ENCODE data around the gene TMBIM4. TPM values are rescaled to one million over a fixed set of nuclear protein-coding genes. Genes with fewer than 3 reads are reported as not detected.

Gene TMBIM4
- total RNA-seq, 2 donors from 2014 or later, result 127 to 131 TPM

DNA sequence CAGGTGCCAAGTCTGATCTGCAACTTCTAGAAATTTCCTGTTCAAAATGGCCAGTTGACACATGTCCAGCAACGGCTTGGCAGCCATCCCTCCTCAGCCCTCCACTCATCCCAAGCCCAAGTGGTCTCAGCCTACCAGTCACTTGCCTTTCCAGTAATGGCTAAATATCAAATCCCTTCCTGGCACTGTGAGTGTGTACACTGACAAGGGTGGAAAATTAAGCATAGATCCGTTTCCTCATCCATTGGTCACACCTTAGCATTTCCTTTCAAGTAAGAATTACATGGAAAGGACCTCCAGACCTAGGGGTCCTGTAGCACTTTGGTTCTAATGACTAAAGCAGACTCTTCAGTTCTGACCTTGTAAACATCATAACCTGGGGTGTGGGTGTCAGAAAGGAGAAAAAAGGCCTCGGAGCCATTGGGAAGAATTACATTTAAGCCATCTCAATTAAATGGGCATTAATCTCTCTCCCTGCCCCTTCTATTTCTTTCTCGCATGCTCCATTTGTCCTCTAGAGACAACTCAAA lies 54.7 kb downstream of the TMBIM4 start:
- intact Hi-C loops (cut with DNase I), result no loop called here
- no peak for DNase-seq (ENCODE audit: low spot score)

DNA sequence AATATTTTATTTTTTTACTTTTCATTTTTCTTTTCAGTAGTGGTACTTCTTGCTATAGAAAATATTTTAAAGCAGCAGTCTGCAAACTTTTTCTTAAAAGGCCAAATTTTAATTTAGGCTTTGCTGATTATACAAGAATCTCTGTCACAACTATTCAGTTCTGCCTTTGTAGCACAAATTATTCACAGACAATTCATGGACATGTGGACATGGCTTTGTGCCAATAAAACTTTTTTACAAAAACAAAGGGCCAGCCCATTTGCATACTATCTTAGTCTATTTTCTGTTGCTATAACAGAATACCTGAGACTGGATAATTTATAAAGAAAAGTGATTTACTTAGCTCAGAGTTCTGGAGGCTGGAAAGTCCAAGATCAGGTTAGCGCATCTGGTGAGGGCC lies 56.3 kb downstream of the TMBIM4 start:
- intact Hi-C loops (cut with DNase I), result no loop called here

DNA sequence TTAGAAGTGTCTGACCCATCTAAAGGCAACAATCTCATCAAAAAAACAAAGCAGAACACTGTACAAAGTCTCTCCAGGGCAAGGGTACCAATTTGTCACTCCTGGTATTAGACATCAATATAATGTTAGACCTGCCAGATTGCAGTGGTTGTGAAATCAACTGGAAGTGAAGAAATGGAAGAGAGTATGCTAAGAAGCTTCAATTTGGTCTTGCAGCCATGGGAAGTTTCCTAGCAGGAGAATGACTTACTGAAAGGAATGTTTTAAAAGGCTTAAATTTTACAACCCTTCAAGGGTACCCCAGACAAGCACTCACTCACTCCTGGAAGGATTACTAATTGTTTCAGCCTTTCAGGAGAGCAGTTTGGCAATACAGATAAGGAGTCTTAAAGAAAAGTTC lies 58.2 kb downstream of the TMBIM4 start:
- DNase-seq (ENCODE audit: low spot score), result no peak
- intact Hi-C loops (cut with DNase I), result no loop called here

More for the DNA sequence above, 56.3 kb downstream of the TMBIM4 start:
- DNase-seq (ENCODE audit: low spot score), result no peak

DNA sequence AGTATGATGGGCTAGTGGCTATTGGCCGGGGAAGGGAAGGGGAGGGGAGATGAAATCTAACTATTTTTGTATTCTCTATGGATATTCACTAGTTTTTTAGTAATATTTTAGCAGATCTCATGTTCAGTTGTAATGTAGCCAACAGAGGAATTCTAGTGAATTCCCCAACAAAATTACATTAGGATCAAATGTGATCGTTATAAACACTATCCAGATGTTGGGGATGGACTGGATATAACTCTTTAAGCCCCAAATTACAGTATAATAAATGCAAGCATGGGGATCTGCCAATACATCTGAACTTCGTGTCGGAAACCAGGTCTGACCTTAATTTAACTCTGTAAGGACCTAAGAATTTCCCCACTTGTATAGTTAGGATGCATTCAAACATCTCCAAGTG lies 60.7 kb downstream of the TMBIM4 start:
- DNase-seq (ENCODE audit: low spot score), result no peak
- intact Hi-C loops (cut with DNase I), result no loop called here

DNA sequence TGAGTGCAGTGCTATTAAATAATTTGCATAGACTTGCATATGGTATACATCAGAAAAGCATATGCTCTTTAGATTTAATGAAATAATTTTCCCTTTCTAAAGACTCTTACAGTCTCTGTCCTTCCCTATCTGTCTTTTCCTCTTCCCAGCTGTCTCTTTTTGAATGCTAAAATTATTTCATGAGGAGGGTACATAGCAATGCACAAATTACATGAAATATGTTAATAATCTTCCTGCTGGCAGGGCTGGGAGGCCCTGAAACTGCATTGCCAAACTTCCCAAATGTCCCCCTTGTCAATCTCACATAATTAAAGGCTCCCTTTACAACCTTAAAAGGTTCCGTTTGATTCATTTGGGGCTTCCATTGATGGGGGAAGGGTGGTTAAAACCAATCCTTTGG lies 61.4 kb downstream of the TMBIM4 start:
- intact Hi-C loops (cut with DNase I), result no loop called here
- DNase-seq (ENCODE audit: low spot score), result no peak

DNA sequence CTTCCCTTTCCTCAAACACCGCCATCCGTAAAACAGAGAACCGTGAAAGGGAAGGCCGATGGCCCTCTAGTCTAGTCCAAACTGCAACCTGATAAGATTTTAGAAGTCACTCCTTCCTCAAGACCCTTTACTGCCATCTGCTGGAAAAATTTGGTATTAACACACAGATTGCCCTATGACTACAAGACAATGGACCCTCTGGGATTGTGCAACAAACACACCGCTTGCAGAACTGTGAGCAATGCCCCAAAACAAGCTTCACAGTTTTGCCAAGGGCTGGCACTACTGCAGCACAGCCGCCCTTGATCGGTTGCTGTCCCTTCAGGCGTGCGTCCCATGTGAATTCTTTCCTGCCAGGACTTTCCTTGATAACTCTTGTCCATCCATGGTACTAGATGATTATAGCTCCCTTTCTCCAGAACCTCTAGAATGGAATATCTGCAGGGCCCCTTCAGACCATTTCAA lies 62.3 kb downstream of the TMBIM4 start:
- intact Hi-C loops (cut with DNase I), result no loop called here
- no peak for DNase-seq (ENCODE audit: low spot score)

DNA sequence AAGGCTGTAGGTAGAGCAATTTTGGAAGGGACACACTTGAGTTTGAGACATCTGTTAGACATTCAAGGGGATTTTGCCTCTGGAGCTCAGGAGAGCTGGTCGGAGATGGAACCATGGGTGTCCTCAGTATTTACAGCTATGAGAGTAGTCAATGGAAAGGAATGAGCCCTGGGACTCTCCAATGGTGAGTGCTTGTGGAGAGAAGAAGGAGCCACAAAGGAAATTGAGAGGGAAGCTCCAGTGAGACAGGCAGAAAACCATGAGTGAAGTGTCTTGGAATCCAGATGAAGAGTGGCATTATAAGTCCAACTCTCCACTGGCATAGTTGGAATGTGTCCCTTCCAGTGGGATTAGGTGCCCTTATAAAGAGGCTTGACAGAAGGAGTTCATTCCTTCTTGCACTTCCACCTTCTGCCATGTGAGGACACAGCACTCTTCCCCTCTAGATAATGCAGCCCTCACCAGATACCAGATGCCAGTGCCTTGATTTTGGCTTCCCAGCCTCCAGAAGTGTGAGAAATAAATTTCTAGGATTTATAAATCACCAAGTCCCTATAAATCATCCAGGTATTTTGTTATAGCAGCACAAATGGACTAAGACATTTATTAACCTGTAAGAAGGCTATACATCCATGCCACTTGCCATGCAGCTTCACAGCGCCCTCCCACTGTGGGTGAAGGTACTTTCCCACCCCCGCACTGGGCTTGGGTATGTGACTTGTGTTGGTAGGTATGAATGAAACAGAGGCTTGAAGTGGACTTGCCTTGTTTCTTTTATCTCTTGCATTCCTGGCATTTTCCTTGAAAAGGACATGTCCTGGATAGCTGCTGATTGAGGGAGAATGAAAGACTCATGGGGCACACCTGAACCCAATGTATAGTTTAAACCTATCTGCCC lies 66.5 kb downstream of the TMBIM4 start:
- DNase-seq (ENCODE audit: low spot score), result no peak
- intact Hi-C loops (cut with DNase I), result loop anchor here in 1 of 2 donors (5.0 kb wide), 1 partner anchor 624 kb away; no protein-coding TSS in a partner anchor

DNA sequence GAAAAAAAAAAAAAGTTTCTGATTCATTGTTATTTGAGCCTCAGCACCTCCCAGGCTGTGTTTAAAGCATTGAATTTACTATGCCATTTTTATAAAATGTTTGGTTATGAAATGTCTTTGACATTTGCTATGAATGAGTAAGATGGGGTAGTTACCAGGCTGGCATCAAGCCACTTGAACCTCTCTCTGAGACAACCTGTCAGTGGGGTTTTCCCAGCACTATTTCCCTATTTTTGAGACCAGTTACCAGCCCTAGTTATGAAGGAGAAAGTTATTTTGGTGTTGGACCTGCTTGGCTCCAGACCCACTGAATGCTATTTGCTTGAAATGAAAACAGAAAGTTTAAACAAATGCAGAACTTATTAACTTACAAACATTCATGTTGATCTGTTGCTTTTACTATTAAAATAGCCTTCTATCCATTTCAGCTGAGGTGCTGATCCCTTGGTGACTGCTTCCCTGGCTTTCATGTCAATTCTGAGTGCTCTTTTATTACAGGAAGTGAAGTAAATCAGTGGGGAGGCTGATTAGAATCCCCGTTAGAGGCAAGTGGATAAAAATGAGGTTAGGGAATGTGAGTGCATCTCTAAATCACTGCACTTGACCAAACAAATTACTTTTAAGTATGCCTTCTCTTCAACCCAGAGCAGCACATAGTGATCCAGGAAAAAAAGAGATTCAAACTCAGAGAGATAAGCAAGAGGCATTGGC lies 77.1 kb downstream of the TMBIM4 start:
- intact Hi-C loops (cut with DNase I), result no loop called here
- DNase-seq (ENCODE audit: low spot score), result no peak

DNA sequence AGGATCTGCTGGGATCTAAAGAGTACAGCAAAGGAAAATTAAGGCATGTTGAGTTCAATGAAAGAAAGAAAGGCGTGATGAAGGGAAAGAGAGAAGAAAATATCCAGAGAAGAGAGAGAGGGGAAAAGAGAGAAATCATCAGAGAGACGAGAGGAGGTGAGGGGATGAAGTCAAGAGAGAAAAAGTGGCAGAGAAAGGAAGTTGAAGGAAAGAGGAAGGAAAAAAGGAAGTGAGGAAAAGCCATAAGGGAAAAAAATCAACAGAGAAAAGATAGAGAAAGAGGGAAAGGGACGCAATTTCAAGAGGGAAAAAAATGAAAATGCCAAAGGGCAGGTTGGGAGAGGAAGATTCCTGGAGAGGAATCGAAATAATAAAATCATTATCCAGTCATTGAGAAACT lies 79.6 kb downstream of the TMBIM4 start:
- intact Hi-C loops (cut with DNase I), result no loop called here

DNA sequence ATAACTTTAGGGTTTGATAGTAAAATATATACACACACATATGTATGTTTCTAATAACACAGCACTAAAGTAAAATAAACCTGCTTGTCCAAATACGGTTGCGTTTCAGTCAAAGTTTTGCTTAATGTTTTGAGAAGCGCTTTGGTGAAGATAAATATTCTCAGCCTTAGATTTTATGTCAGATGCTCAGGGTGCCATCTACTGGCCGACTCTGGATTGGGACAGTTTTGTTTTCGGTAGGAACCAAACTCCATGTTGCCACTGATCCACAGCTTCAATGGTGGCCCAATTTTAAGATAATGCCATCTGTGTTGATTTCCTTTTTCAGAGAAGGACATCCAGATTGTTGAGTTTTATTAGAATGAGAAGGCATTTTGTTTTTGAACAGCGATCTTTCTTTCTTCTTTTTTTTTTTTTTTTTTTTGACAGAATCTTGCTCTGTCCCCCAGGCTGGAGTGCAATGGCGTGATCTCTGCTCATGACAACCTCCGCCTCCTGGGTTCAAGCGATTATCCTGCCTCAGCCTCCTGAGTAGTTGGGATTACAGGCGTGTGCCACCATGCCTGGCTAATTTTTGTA lies 82.3 kb downstream of the TMBIM4 start:
- DNase-seq (ENCODE audit: low spot score), result no peak
- intact Hi-C loops (cut with DNase I), result loop anchor here in 1 of 2 donors (10.0 kb wide), 1 partner anchor 533 kb away; no protein-coding TSS in a partner anchor

More for the DNA sequence above, 79.6 kb downstream of the TMBIM4 start:
- no peak for DNase-seq (ENCODE audit: low spot score)

DNA sequence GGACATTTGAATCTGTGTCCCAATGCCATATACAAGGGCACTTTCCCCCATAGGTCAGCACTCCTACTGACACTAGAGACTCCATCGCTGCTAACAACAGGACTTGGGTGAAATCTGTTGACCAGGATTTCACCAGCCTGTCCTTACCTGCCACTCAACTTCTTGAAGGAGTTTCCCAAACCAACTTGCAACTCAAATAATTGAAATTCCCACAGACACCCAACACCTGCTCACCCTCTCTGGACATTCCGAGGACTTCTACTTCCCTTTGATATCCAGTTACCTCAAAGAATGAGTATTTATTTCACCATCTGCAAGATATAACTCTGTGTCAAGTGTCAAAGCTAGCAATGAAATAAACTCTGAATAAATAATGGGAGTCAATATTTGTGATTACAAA lies 83.8 kb downstream of the TMBIM4 start:
- DNase-seq (ENCODE audit: low spot score), result no peak

More for the DNA sequence above, 83.8 kb downstream of the TMBIM4 start:
- intact Hi-C loops (cut with DNase I), result loop anchor here in 1 of 2 donors (10.0 kb wide), 1 partner anchor 531 kb away; no protein-coding TSS in a partner anchor

Other genes with a start within 250 kb of the TMBIM4 start
- 10 to 100 TPM; 20.8 to 24.7 TPM for gene LLPH, start 39.2 kb downstream of the TMBIM4 start, total RNA-seq
- 10 to 100 TPM; 24.3 to 32.9 TPM for gene IRAK3, start 19.2 kb upstream of the TMBIM4 start, total RNA-seq
- gene HELB, start 132.5 kb upstream of the TMBIM4 start, total RNA-seq, result 1 to 10 TPM; 2.4 to 2.6 TPM